Measurements from ENCODE around the gene KRT9.

Gene KRT9

GRCh38 chr17:41529491-41529915 is 42.4 kb downstream of the KRT9 start:
- Histone ChIP-seq H3K27me3 (no peaks in the 10 kb centered on the region), H3K9me3 (no peaks in the 10 kb centered on the region), H3K36me3 (no peaks in the 10 kb centered on the region), H3K4me3 (ENCODE audit: low read depth, low read length) (no peak overlapping the region; the same call in 1 of the 2 replicates), H3K4me1 (peaks cover 42% of the 10 kb centered on the region)
- DNase-seq: no peak
- no peak for TF ChIP-seq CTCF (IDR thresholded peaks at IDR 0.05; ENCODE audit: low read depth, low read length)

GRCh38 chr17:41528959-41529353 is 42.9 kb downstream of the KRT9 start:
- no peak for TF ChIP-seq CTCF (IDR thresholded peaks at IDR 0.05; ENCODE audit: low read depth, low read length)
- Histone ChIP-seq H3K9me3 (no peaks in the 10 kb centered on the region), H3K4me3 (ENCODE audit: low read depth, low read length) (no peak overlapping the region), H3K4me1 (peaks cover 47% of the 10 kb centered on the region), H3K27me3 (no peaks in the 10 kb centered on the region), H3K36me3 (no peaks in the 10 kb centered on the region)
- no peak for DNase-seq

GRCh38 chr17:41527063-41528023 is 44.5 kb downstream of the KRT9 start:
- DNase-seq: no peak
- H3K4me3 ChIP-seq (ENCODE audit: low read depth, low read length): no peak overlapping the region

GRCh38 chr17:41524261-41524660 is 47.6 kb downstream of the KRT9 start:
- Histone ChIP-seq H3K9me3 (no peaks in the 10 kb centered on the region), H3K36me3 (no peaks in the 10 kb centered on the region), H3K27me3 (no peaks in the 10 kb centered on the region), H3K4me3 (ENCODE audit: low read depth, low read length) (no peak overlapping the region), H3K4me1 (peaks cover 59% of the 10 kb centered on the region)
- no peak for DNase-seq
- no peak for TF ChIP-seq CTCF (IDR thresholded peaks at IDR 0.05; ENCODE audit: low read depth, low read length)

More at GRCh38 chr17:41527063-41528023, 44.5 kb downstream of the KRT9 start:
- H3K36me3 ChIP-seq: no peaks in the 10 kb centered on the region
- peaks cover 56% of the 10 kb centered on the region for H3K4me1 ChIP-seq
- no peak for TF ChIP-seq CTCF (IDR thresholded peaks at IDR 0.05; ENCODE audit: low read depth, low read length)
- no peaks in the 10 kb centered on the region for H3K9me3 ChIP-seq
- H3K27me3 ChIP-seq: no peaks in the 10 kb centered on the region

GRCh38 chr17:41523787-41524186 is 48.1 kb downstream of the KRT9 start:
- H3K4me3 ChIP-seq (ENCODE audit: low read depth, low read length): no peak overlapping the region; the same call in 1 of the 2 replicates

More at GRCh38 chr17:41523787-41524186, 48.1 kb downstream of the KRT9 start:
- Histone ChIP-seq H3K9me3 (no peaks in the 10 kb centered on the region), H3K36me3 (no peaks in the 10 kb centered on the region), H3K4me1 (peaks cover 58% of the 10 kb centered on the region), H3K27me3 (no peaks in the 10 kb centered on the region)
- peak; percentile 73 for DNase-seq
- no peak for TF ChIP-seq CTCF (IDR thresholded peaks at IDR 0.05; ENCODE audit: low read depth, low read length)
